ENCODE results near the gene CDC14A. TPM values are rescaled to one million over a fixed set of nuclear protein-coding genes. Genes with fewer than 3 reads are reported as not detected.

CDC14A gene
- total RNA-seq, 1 experiment from 2014 or later = 11.1 TPM

DNA sequence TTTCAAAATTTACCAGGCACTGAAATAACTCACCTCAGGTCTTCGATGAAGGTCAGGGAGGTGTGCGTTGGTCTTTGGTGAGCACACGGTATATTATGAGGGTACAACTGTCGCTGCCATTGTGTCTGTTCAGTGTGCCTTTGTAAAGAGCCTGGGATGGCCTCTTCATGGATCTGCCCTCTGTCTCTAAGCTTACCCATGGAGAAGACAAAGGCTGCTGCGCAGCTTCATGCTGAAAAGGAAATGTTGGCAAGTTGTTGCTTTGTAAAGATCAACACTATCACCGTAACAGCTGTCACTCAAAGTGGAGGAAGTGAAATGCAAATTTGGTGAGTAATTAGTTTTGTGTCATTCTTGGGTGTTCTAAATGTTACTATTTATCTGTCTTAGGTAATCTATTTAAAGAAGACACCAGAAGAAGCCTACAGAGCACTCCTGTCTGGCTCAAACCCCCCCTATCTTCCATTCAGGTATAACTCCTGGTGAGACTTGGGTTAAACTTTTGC is 71.6 kb downstream of the CDC14A start:
- ATAC-seq (peak; percentile 29), DNase-seq (ENCODE audit: low spot score) (no peak)
- H3K27me3 Mint-ChIP-seq (ENCODE audit: low read depth) = no peaks in the 10 kb centered on the region
- ChIA-PET POLR2A (interaction anchor here (1.0 to 1.6 kb wide), 2 partner anchors 12 to 158 kb away, joined by 3 to 4 read pairs; partner anchors contain the start of gene RTCA), CTCF (interaction anchor here (0.5 to 4.0 kb wide), 15 partner anchors 9 to 316 kb away, joined by 3 to 12 read pairs (median 5); no protein-coding TSS in a partner anchor)
- H3K36me3 Mint-ChIP-seq = no peaks in the 10 kb centered on the region
- peaks cover 31% of the 10 kb centered on the region for H3K4me1 Mint-ChIP-seq
- no peaks in the 10 kb centered on the region for H3K9me3 Mint-ChIP-seq
- H3K4me3 Mint-ChIP-seq = no peak overlapping the region
- TF ChIP-seq SP1 (CRISPR knock-in tag; conservative IDR thresholded peaks at IDR 0.05) (no peak), NFYB (CRISPR knock-in tag; conservative IDR thresholded peaks at IDR 0.05; ENCODE audit: low read depth) (no peak), ZNF396 (CRISPR knock-in tag; IDR thresholded peaks at IDR 0.05; ENCODE audit: borderline replicate concordance) (no peak), CREM (CRISPR knock-in tag; IDR thresholded peaks at IDR 0.05) (no peak), EMX1 (CRISPR knock-in tag; IDR thresholded peaks at IDR 0.05) (no peak), JAZF1 (CRISPR knock-in tag; IDR thresholded peaks at IDR 0.05) (no peak)
- TF ChIP-seq, protein P1, sequence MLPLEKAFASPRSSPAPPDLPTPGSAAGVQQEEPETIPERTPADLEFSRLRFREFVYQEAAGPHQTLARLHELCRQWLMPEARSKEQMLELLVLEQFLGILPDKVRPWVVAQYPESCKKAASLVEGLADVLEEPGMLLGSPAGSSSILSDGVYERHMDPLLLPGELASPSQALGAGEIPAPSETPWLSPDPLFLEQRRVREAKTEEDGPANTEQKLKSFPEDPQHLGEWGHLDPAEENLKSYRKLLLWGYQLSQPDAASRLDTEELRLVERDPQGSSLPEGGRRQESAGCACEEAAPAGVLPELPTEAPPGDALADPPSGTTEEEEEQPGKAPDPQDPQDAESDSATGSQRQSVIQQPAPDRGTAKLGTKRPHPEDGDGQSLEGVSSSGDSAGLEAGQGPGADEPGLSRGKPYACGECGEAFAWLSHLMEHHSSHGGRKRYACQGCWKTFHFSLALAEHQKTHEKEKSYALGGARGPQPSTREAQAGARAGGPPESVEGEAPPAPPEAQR (CRISPR knock-in tag; IDR thresholded peaks at IDR 0.05) = no peak
- TF ChIP-seq, protein P2, sequence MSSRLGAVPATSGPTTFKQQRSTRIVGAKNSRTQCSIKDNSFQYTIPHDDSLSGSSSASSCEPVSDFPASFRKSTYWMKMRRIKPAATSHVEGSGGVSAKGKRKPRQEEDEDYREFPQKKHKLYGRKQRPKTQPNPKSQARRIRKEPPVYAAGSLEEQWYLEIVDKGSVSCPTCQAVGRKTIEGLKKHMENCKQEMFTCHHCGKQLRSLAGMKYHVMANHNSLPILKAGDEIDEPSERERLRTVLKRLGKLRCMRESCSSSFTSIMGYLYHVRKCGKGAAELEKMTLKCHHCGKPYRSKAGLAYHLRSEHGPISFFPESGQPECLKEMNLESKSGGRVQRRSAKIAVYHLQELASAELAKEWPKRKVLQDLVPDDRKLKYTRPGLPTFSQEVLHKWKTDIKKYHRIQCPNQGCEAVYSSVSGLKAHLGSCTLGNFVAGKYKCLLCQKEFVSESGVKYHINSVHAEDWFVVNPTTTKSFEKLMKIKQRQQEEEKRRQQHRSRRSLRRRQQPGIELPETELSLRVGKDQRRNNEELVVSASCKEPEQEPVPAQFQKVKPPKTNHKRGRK (CRISPR knock-in tag; IDR thresholded peaks at IDR 0.05; ENCODE audit: borderline replicate concordance) = no peak
- TF ChIP-seq, protein P3, sequence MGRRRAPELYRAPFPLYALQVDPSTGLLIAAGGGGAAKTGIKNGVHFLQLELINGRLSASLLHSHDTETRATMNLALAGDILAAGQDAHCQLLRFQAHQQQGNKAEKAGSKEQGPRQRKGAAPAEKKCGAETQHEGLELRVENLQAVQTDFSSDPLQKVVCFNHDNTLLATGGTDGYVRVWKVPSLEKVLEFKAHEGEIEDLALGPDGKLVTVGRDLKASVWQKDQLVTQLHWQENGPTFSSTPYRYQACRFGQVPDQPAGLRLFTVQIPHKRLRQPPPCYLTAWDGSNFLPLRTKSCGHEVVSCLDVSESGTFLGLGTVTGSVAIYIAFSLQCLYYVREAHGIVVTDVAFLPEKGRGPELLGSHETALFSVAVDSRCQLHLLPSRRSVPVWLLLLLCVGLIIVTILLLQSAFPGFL (CRISPR knock-in tag; IDR thresholded peaks at IDR 0.05; ENCODE audit: borderline replicate concordance) = no peak
- TF ChIP-seq, protein P4, sequence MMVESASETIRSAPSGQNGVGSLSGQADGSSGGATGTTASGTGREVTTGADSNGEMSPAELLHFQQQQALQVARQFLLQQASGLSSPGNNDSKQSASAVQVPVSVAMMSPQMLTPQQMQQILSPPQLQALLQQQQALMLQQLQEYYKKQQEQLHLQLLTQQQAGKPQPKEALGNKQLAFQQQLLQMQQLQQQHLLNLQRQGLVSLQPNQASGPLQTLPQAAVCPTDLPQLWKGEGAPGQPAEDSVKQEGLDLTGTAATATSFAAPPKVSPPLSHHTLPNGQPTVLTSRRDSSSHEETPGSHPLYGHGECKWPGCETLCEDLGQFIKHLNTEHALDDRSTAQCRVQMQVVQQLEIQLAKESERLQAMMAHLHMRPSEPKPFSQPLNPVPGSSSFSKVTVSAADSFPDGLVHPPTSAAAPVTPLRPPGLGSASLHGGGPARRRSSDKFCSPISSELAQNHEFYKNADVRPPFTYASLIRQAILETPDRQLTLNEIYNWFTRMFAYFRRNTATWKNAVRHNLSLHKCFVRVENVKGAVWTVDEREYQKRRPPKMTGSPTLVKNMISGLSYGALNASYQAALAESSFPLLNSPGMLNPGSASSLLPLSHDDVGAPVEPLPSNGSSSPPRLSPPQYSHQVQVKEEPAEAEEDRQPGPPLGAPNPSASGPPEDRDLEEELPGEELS (CRISPR knock-in tag; IDR thresholded peaks at IDR 0.05) = no peak
- TF ChIP-seq, protein P5, sequence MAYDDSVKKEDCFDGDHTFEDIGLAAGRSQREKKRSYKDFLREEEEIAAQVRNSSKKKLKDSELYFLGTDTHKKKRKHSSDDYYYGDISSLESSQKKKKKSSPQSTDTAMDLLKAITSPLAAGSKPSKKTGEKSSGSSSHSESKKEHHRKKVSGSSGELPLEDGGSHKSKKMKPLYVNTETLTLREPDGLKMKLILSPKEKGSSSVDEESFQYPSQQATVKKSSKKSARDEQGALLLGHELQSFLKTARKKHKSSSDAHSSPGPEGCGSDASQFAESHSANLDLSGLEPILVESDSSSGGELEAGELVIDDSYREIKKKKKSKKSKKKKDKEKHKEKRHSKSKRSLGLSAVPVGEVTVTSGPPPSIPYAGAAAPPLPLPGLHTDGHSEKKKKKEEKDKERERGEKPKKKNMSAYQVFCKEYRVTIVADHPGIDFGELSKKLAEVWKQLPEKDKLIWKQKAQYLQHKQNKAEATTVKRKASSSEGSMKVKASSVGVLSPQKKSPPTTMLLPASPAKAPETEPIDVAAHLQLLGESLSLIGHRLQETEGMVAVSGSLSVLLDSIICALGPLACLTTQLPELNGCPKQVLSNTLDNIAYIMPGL (CRISPR knock-in tag; IDR thresholded peaks at IDR 0.05) = no peak
- TF ChIP-seq, protein P6, sequence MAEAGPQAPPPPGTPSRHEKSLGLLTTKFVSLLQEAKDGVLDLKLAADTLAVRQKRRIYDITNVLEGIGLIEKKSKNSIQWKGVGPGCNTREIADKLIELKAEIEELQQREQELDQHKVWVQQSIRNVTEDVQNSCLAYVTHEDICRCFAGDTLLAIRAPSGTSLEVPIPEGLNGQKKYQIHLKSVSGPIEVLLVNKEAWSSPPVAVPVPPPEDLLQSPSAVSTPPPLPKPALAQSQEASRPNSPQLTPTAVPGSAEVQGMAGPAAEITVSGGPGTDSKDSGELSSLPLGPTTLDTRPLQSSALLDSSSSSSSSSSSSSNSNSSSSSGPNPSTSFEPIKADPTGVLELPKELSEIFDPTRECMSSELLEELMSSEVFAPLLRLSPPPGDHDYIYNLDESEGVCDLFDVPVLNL (CRISPR knock-in tag; IDR thresholded peaks at IDR 0.05; ENCODE audit: borderline replicate concordance, low read depth) = no peak
- H3K27ac Mint-ChIP-seq = no peak overlapping the region

DNA sequence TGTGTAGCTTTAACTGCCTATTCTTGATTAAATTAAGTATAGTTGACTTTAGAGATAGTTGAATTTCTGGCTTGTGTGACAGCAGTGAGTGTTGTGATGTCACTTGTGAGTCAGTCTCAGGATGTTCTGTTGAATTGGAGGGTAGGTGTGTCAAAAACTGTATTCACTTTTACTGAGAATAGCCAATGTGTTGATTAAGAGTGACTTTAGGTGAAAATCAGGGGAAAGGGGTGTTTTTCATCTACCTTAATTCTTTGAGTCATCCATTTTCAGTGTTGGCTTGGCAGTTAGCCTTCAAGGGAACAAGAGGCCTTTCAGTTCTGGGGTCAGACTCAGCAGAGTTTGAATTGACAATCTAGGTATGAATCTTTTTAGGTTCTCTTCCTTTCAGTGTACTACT is 75.9 kb downstream of the CDC14A start:
- Mint-ChIP-seq H3K9me3 (no peaks in the 10 kb centered on the region), H3K4me1 (peaks cover 27% of the 10 kb centered on the region), H3K4me3 (no peak overlapping the region), H3K27me3 (ENCODE audit: low read depth) (no peaks in the 10 kb centered on the region), H3K27ac (no peak overlapping the region), H3K36me3 (no peaks in the 10 kb centered on the region)
- no peak for ATAC-seq
- POLR2A ChIA-PET = no interaction called here
- CTCF ChIA-PET = no interaction called here
- TF ChIP-seq, protein P7, sequence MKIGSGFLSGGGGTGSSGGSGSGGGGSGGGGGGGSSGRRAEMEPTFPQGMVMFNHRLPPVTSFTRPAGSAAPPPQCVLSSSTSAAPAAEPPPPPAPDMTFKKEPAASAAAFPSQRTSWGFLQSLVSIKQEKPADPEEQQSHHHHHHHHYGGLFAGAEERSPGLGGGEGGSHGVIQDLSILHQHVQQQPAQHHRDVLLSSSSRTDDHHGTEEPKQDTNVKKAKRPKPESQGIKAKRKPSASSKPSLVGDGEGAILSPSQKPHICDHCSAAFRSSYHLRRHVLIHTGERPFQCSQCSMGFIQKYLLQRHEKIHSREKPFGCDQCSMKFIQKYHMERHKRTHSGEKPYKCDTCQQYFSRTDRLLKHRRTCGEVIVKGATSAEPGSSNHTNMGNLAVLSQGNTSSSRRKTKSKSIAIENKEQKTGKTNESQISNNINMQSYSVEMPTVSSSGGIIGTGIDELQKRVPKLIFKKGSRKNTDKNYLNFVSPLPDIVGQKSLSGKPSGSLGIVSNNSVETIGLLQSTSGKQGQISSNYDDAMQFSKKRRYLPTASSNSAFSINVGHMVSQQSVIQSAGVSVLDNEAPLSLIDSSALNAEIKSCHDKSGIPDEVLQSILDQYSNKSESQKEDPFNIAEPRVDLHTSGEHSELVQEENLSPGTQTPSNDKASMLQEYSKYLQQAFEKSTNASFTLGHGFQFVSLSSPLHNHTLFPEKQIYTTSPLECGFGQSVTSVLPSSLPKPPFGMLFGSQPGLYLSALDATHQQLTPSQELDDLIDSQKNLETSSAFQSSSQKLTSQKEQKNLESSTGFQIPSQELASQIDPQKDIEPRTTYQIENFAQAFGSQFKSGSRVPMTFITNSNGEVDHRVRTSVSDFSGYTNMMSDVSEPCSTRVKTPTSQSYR (CRISPR knock-in tag; IDR thresholded peaks at IDR 0.05) = no peak
- TF ChIP-seq EMX1 (CRISPR knock-in tag; IDR thresholded peaks at IDR 0.05) (no peak), GABPB1 (CRISPR knock-in tag; IDR thresholded peaks at IDR 0.05) (no peak), NR2C2 (CRISPR knock-in tag; IDR thresholded peaks at IDR 0.05) (no peak)
- DNase-seq (ENCODE audit: low spot score) = no peak
